ENCODE results near the gene PPM1H. TPM values are rescaled to one million over a fixed set of nuclear protein-coding genes. Genes with fewer than 3 reads are reported as not detected.

PPM1H gene
- total and polyA plus RNA-seq, 10 of the 15 experiments (the other 5 are each of a cell fraction or from before 2014, with no cell fraction given) = 0.11 to 0.83 (median 0.49) TPM

GRCh38 chr12:62754706-62755105, 180.2 kb downstream of the PPM1H start:
- H3K9me3 ChIP-seq (replicated peaks; ENCODE audit: control insufficient read depth, insufficient read depth, low read length) = no peaks in the 10 kb centered on the region
- SMC1A ChIA-PET (ENCODE audit: uncharacterized antibody, unreplicated experiment) = no interaction called here
- ATAC-seq = no peak
- no peaks in the 10 kb centered on the region for H3K4me1 ChIP-seq (ENCODE audit: control insufficient read depth, insufficient read depth, low read length)
- intact Hi-C loops (cut with micrococcal nuclease; ENCODE audit: unreplicated experiment) = no loop called here
- TF ChIP-seq WRNIP1 (IDR thresholded peaks at IDR 0.05; ENCODE audit: borderline replicate concordance, low read depth, low read length) (no peak), PKNOX1 (IDR thresholded peaks at IDR 0.05) (no peak), MEF2A (IDR thresholded peaks at IDR 0.05; ENCODE audit: insufficient read depth, low read depth, low read length) (no peak), HDAC6 (IDR thresholded peaks at IDR 0.05; ENCODE audit: unreplicated experiment) (no peak), IKZF2 (IDR thresholded peaks at IDR 0.05) (no peak), CREB1 (IDR thresholded peaks at IDR 0.05; ENCODE audit: low read depth) (no peak), RCOR1 (conservative IDR thresholded peaks at IDR 0.05; ENCODE audit: low read depth, low read length) (no peak), SPI1 (IDR thresholded peaks at IDR 0.05; ENCODE audit: borderline replicate concordance, insufficient read depth, low read depth, low read length) (no peak), FOXK2 (IDR thresholded peaks at IDR 0.05) (no peak), JUNB (IDR thresholded peaks at IDR 0.05) (no peak), CEBPZ (IDR thresholded peaks at IDR 0.05; ENCODE audit: low read depth, low read length) (no peak), SIX5 (IDR thresholded peaks at IDR 0.05; ENCODE audit: low read depth, low read length, severe bottlenecking) (no peak), REST (IDR thresholded peaks at IDR 0.05; ENCODE audit: low read depth, low read length) (no peak), RB1 (IDR thresholded peaks at IDR 0.05; ENCODE audit: borderline replicate concordance) (no peak)
- DNase-seq (ENCODE audit: low read depth, low spot score) = no peak
- 59% methylated on average over 5 of the region's 5 CpGs for WGBS (ENCODE audit: insufficient coverage, insufficient replicate concordance, low lambda C conversion rate, missing lambda C conversion rate)
- FAIRE-seq = no peak
- POLR2A ChIA-PET = no interaction called here
- in situ Hi-C loops (cut with MboI) = no loop called here
- BruUV-seq (replicated peaks) = no TSS peak
- RAD21 ChIA-PET (ENCODE audit: unreplicated experiment) = no interaction called here
- no peaks in the 10 kb centered on the region for H3K79me2 ChIP-seq (ENCODE audit: control insufficient read depth, insufficient read depth, low read length)
- H3K4me2 ChIP-seq (ENCODE audit: control insufficient read depth, insufficient read depth) = no peak overlapping the region
- no peak overlapping the region for H3K27ac ChIP-seq (ENCODE audit: control insufficient read depth, insufficient read depth)
- H3K36me3 ChIP-seq (ENCODE audit: control insufficient read depth in 2 of 2, insufficient read depth in 2 of 2, low read length in 1 of 2) = no peaks in the 10 kb centered on the region
- CTCF ChIA-PET = no interaction called here
- no peak overlapping the region for H3K4me3 ChIP-seq
- no peaks in the 10 kb centered on the region; a peak in 2 of 4 replicates for H3K27me3 ChIP-seq (replicated peaks in 1 of 2; ENCODE audit: control insufficient read depth in 2 of 2, insufficient read depth in 2 of 2, low read length in 1 of 2)
- H2AFZ ChIP-seq (ENCODE audit: control insufficient read depth, low read depth, low read length) = no peak overlapping the region
- H4K20me1 ChIP-seq (ENCODE audit: control insufficient read depth, insufficient read depth) = no peaks in the 10 kb centered on the region
- no peak overlapping the region for H3K9ac ChIP-seq (ENCODE audit: control insufficient read depth, insufficient read depth, low read length)

All from GM12878 (cell line).